Loucy (cell line): ENCODE results near the gene NFATC3.
"Not testable (repeated sequence)": the region's sequence is repeated elsewhere in the genome, so short reads cannot be mapped to it uniquely, and the experiment has no call there.

Experiments used
- CTCF ChIP-seq: fragments of 200-600 bp; sonication (generic); conservative IDR thresholded peaks from 2 replicates; pipeline ENCODE4 v1.5.1; 2014; ENCODE audit warnings: mild to moderate bottlenecking, antibody characterized with exemption, low read length
- EZH2phosphoT487 ChIP-seq: fragments of 200-600 bp; IDR thresholded peaks from 2 replicates; pipeline ENCODE4 v1.6.1; 2018; ENCODE audit warnings: antibody characterized with exemption, mild to moderate bottlenecking, moderate library complexity, borderline replicate concordance

DNA sequence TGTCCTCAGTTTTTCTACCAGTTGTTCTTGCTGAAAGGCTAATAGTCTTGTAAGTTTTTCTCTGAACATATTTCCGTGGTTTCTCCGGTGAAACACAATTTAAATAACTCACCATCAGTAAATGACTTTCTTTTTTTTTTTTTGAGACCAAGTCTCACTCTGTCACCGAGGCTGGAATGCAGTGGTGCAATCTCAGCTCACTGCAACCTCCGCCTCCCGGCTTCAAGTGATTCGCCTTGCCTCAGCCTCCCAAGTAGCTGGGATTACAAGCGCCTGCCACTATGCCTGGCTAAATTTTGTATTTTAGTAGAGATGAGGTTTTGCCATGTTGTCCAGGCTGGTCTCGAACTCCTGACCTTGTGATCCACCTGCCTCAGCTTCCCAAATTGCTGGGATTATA lies 29.8 kb downstream of the NFATC3 start:
- TF ChIP-seq CTCF, EZH2phosphoT487: not testable (repeated sequence)
